SKM-1 (cell line): ENCODE results near the gene SLC6A11.

Experiments used
- DNase-seq: peaks from one replicate; lab custom pipeline; 2025; ENCODE audit not compliant: unreplicated experiment; lab: John Stamatoyannopoulos, UW

SLC6A11 gene

DNA sequence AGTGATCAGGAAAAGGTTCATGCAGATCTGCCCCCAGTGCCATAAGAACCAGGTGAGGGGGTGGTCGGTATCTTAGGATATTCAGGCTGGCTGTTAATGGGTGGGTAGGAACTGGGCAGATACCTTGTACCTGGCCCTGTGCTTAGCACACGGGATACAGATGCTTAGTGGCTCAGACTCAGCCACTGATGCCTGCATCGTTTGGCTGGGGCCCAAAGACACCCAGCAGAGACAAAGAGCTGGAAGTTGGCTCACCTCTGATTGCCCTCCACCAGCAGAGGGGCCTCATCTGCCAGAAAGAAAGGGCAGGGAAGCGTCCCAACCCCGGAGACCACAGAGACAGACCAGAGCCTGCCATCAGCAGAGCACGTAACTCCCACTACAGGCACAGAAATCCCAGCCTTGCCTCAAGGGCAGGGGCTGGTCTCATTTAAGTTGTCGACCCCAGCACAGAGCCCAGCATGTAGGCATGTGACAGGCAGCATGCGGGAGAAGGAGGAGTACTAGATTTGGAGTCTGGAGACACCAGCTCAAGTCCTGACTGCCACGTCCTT, 112.5 kb downstream of the SLC6A11 start:
- no peak for DNase-seq

DNA sequence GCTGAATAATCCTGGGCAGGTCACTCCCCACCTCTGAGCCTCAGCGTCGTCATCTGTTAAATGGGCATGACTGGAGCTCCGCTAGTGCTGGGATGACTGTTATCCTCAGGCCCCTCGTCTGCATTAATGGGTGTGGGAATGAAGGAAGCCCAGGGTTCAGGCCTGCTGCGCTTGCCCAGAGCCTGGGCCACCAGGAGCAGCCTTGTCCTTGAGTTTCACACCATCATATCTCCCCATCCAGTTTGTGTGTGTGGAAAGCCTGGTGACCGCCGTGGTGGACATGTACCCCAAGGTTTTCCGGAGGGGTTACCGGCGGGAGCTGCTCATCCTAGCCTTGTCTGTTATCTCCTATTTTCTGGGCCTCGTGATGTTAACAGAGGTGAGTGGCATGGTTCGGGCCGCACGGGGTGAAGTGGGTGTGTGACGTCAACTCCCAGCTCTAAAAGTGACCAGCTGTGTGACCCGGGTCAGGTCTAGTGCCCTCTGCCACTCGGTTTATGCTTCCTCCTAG, 113.0 kb downstream of the SLC6A11 start:
- DNase-seq: no peak

DNA sequence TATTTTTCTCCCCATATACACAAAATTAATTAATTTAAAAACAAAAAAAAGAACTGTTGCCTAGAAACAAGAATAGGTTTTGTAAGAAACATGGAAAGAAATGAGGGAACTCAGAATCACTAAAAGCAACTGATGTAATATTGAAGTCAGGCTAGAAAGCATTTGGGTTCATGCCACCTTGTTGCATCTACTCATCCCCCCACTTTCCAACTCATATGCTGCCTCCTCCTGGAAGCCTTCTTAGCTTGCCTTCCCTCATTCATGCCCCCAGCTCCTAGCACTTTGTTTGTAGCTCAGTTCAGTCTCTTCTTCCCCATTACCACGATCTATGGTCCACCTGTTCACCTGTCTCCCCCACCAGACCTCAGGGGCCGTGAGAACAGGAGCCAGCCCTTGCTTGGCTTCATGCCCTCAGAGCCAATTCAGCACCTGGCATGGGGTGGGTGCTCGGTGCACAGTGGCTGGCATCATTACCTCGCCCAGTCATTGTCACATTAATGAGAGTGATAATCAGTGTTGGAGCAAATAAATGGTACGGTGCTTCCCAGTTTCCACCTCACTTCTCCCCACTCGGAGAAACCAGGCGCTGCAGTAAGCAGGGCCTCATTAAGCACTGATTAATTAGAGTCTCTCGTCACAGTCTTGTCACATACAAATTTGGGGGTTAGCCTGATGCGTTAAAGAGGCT, 114.1 kb downstream of the SLC6A11 start:
- DNase-seq: no peak

DNA sequence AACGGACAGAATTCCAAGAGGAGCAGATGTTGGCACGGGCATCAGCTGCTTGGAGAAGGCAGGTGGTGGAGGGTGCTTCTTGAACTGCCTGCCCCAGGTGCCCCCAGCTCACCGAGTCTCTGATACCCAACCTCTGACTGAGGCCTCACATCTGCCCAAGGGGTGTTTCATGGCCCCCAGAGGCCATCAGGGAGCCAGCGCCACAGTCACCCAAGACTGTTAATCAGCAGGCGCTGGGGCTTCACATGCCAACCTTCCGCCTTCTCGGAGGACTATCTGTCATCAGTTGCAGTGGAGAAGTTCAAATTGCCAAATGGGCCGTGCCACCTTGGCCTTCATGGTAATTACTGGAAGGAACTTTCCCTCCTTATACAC, 114.6 kb downstream of the SLC6A11 start:
- DNase-seq: no peak

- no peak for DNase-seq
Measured at GRCh38 chr3:10932596-10932995, 116.6 kb downstream of the SLC6A11 start.

DNA sequence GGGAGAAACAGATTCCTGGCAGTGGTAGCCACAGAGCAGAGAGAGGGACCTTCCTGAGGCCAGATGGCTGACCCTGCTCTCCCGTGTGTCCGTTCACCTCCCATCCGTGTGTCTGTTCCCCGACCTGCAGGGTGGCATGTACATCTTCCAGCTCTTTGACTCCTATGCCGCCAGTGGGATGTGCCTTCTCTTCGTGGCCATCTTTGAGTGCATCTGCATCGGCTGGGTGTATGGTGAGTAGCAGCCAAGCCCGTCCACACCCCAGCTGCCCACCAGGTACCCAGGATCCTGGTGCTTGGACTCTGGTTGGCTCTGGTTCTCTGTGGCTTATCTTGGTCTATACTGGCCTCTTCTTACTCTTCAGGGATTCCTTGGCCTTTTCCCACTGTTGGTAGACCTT, 117.0 kb downstream of the SLC6A11 start:
- no peak for DNase-seq

DNA sequence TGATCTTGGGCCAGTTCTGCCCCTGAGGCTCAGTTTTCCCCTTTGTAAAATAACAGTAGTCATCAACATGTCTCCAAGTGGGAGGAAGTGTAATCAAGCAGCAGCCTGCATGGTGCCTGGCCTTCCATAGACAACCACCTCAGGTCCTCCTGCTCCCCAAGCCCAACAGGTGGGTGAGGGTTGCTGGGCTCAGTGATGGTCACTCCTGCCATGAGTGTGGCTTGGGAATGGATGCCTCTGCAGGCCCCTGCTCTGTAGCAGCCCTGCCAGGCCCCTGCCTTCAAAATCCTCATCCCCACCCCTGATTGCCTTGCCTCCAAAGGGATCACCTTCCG, 117.4 kb downstream of the SLC6A11 start:
- no peak for DNase-seq

GRCh38 chr3:10933805-10934481, 117.9 kb downstream of the SLC6A11 start:
- no peak for DNase-seq

GRCh38 chr3:10935028-10935427, 119.0 kb downstream of the SLC6A11 start:
- DNase-seq: no peak

DNA sequence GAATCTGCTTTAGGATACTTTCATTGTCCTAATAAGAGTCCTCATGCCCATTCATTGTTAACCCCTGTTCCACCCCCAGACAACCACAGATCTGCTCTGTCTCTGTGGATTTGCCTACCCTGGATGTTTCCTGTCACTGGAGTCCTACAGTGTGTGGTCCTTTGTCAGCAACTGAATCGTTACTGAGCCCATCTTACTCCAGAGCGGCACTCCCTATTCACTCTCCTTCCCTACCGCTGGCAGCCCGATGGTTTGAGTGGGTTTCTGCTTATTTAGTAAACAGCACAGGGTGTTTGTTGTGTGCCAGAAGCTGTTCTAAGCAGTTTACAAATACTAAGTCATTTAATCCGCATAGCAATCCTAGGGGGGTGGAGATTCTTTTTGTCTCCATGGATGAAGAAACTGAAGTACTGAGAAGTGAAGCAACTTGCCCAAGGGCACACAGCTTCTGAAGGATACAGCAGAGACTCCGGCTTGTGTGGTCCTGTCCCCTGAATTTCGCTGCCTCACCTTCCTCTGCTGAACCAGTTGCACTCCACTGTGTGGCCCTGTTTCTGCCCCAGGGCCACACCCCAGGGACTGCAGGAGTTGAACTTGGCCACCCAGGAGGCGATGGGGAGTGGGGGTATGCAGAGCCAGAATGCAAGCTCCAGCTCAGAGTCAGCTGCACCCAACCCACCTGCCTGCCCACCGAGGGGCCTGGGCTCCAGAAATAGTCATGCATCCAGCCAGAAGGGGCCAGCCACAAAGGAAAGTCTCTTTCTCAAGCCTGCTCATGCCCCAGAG, 120.0 kb downstream of the SLC6A11 start:
- no peak for DNase-seq

DNA sequence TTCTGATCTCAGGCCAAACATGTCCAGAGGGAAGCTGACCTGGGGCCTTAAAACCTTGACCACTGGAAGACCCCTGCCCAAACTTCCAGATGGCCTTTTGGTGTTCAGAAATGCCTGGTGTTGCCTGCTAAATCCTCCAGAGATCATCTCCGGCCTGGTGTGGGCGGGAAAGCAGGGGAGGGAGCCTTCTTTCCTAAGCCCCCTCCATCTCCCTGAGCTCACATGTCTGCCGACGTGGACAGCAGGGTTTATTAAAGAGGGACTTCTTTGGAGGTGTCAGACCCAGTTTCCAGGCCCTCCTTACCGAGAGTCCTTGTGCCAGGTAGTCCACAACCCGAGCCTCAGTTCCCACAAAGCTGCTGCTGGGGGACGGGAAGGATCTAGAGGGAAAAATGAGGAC, 120.7 kb downstream of the SLC6A11 start:
- DNase-seq: no peak

- no peak for DNase-seq
Measured at GRCh38 chr3:10937141-10937825, 121.3 kb downstream of the SLC6A11 start.

DNA sequence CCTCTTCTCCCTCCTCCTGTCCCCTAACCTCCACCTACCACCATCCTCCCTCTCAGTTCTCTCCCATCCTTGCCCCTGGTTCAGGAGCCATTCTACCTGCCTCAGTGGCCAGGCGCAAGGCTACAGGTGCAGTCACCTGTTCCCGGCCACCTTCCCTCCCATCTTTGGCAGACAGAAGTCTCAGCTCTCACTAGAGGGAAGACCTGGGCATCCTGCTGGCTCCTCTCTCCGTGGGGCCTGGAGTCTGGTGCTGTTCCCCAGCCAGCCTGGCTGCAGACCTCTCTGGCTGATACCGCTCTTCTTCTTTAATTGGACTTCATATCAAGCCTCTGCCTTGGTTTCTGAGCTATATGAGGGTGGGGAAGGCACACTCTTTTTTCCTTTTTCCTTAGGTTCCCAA, 123.5 kb downstream of the SLC6A11 start:
- no peak for DNase-seq

DNA sequence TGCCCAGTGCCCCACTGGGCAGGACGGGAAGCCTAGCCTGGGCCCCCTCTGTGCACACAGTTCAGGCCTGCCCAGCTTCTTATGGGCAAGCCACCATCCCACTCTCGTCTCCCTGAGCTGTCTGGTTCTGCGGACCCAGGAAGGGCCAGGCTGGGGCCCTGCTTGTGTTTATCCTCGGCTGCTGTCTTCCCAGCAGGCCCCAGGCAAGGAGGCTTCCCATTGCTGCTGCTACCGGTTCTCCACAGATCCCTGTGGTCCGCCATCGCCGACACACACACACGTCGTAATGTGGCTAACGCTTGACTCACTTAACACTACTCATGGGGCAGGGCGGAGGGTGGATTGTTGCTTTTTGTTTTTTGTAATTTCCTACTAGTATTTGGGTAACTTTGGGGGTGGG, 124.1 kb downstream of the SLC6A11 start:
- DNase-seq: no peak

GRCh38 chr3:10941972-10942371, 125.9 kb downstream of the SLC6A11 start:
- no peak for DNase-seq

GRCh38 chr3:10942690-10943205, 126.7 kb downstream of the SLC6A11 start:
- no peak for DNase-seq

DNA sequence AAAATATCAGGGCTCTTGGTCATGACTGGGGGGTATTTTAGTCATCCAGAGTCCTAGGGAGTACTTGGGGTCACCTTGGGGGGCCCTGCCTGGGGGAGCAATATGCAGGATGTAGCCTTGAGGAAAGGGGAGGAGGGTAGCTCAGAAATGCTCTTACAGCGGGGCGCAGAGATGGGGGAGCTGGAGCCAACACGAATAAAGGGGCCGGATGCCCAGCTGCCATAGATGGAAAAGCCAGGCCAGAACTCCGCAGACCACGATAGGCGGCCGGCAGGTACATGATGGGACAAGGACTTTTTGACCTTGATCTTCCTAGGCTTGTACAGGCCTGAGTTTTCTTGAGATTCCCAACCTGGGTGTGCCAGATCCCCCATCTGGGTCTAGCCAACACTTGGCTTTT, 128.8 kb downstream of the SLC6A11 start:
- DNase-seq: no peak

DNA sequence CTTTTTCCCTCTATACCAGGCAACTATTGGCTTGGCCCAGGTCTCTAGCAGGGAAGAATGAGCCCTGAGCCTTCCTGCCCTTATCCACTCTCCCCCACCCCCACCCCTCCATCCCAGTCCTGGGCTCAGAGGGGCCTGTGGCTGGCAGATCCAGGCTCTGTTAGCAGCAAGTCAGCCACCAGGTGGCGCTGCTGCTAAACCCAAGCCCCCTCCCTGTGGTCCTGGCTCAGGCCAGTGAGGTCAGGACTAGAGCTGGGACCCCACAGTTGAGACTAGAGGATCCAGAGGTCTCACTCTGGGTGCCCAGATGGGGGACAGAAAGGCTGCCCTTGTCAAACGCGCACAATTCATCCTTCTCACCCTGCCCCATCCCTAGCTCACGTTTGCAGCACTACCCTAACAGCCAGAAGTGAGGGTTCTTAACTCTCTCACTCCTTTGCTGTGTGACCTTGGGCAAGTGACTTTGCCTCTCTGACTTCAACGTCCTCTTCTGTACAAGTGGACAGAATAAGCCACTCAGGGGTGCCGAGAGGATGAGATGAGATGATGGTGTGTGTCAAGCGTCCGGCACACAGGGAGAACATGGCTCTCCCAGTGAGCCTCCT, 129.8 kb downstream of the SLC6A11 start:
- no peak for DNase-seq

DNA sequence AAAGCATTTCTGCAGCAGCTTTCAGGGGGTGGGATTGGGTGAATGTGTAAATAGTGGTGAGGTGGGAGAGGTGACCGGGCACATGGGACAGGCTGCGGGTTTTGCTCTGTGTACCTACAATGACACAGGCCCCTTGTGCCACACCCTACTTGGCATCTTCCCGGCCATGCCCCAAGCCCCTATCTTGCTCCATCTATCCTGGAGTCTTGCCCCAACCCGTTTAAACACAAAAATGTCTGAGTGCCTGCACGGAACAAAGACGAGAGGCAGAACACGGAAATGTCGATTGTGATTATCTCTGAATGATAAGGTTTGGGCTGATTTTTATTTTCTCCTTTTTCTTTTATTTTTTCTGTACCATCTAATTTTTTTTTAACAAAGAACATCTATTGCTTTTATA, 130.5 kb downstream of the SLC6A11 start:
- no peak for DNase-seq

DNA sequence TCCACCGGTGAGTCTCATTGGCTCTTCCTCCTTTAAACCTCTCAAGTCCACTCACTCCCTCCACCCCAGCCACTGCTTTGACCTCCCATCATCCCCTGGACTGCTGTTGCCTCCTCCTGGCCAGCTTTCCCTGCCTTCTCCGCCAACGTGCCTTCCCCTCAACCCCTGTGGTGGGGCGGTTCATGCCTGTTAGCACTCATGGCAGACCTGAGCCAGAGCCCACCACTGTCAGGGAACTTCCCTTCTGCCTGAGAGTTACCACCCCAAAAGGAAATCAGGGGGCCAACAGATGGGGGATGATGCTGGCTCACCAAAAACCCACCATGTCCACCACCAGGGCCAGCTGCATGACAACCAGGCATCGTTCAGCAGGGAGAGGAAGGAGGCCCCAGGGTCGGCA, 132.3 kb downstream of the SLC6A11 start:
- no peak for DNase-seq

DNA sequence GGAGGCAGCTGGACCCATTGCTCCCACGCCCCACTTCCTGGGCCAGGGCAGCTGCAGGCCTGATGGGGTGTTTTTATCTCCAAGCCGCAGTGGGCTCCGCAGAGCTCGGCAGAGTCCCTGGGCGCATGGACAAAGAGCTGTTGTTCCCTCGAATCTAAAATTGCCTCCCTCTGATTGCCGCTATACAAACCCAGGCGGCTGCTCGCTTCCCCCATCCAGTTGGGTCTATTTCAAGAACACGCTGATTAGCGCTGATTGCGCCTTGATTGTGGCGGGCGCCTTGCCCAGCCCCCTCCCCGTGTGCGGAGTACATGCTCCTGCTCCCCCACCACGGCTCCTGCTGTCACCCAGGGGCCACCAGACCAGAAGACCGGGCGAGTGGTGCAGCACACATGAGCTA, 133.2 kb downstream of the SLC6A11 start:
- DNase-seq: no peak
